Gastrocnemius medialis (tissue), 4 donors: ENCODE data around the gene SH2D5. TPM values are rescaled to one million over a fixed set of nuclear protein-coding genes. Genes with fewer than 3 reads are reported as not detected.

Experiments used
- ATAC-seq, 2 donors: fragments of 150-250 bp; one replicate each; pipeline ENCODE4 v1.9.1; 2016
- DNase-seq, 2 donors: peaks; one replicate each; pipeline ENCODE4 v3.0.0-alpha.2; 2019
- H3K27ac ChIP-seq, 4 donors: fragments of 200-600 bp; sonication (generic); 1 replicate in 1 of 4; 2 replicates in 3 of 4; pipeline ENCODE4 v1.5.1; 2016 to 2018; ENCODE audit warnings: mild to moderate bottlenecking in 2 of 4, moderate library complexity in 1 of 4
- H3K27me3 ChIP-seq, 3 donors: fragments of 200-600 bp; sonication (generic) in 2 of 3; 1 replicate in 1 of 3; 2 replicates in 2 of 3; pipeline versions ENCODE4 v1.5.1 to v1.6.0; 2016 to 2019; ENCODE audit warnings: mild to moderate bottlenecking in 1 of 3, moderate library complexity in 1 of 3
- H3K36me3 ChIP-seq, 2 donors: fragments of 200-600 bp; sonication (generic) in 1 of 2; one replicate each; pipeline ENCODE4 v1.5.1; 2017 to 2018
- H3K4me1 ChIP-seq, 2 donors: fragments of 200-600 bp; sonication (generic) in 1 of 2; one replicate each; pipeline ENCODE4 v1.5.1; 2016 to 2017; ENCODE audit warnings: mild to moderate bottlenecking in 2 of 2
- H3K4me3 ChIP-seq, 4 donors: fragments of 200-600 bp; sonication (generic) in 3 of 4; 1 replicate in 1 of 4; 2 replicates in 3 of 4; pipeline ENCODE4 v1.5.1; 2016 to 2019; ENCODE audit warnings: mild to moderate bottlenecking in 2 of 4
- H3K9me3 ChIP-seq, 3 donors: fragments of 200-600 bp; sonication (generic) in 2 of 3; 1 replicate in 1 of 3; 2 replicates in 2 of 3; pipeline ENCODE4 v1.5.1; 2016 to 2019
- POLR2A ChIP-seq, 2 donors: fragments of 450-650 bp; IDR thresholded peaks; one replicate each; pipeline ENCODE4 v1.6.1; 2017; ENCODE audit warnings: antibody characterized with exemption in 2 of 2, mild to moderate bottlenecking in 2 of 2, moderate library complexity in 2 of 2
- in situ Hi-C, 4 donors: fragments of 200-750 bp; cut with MboI; loops; one replicate each; pipeline versions ENCODE4 v1.15.0 to v1.8.0; 2017; ENCODE audit warnings: low sequenced_read_pairs in 4 of 4
- intact Hi-C: fragments of 100-400 bp; cut with DNase I; formaldehyde crosslinking; loops from one replicate; pipeline ENCODE4 v1.15.1; 2023; ENCODE audit warnings: low total_unique reads
- total RNA-seq, 4 donors: library from RNA; depleted of rRNA; stranded (reverse); fragments of >200 nt; gene quantifications; one replicate each; pipeline versions ENCODE4 v1.1.0 to v1.2.3, GENCODE V29; 2016
- TF ChIP-seq, protein P1 (sequence below), 5 experiments: fragments of 450-650 bp in 3 of 5; fragments of 200-600 bp in 2 of 5; sonication (generic) in 2 of 5; IDR thresholded peaks in 4 of 5; conservative IDR thresholded peaks in 1 of 5; 1 replicate in 4 of 5; 2 replicates in 1 of 5; pipeline ENCODE4 v1.5.1; 2016 to 2019; ENCODE audit warnings: antibody characterized with exemption in 5 of 5, mild to moderate bottlenecking in 3 of 5, moderate library complexity in 3 of 5

SH2D5 gene
- total RNA-seq, 4 donors from 2014 or later = 0.53 TPM; not detected in 3

DNA sequence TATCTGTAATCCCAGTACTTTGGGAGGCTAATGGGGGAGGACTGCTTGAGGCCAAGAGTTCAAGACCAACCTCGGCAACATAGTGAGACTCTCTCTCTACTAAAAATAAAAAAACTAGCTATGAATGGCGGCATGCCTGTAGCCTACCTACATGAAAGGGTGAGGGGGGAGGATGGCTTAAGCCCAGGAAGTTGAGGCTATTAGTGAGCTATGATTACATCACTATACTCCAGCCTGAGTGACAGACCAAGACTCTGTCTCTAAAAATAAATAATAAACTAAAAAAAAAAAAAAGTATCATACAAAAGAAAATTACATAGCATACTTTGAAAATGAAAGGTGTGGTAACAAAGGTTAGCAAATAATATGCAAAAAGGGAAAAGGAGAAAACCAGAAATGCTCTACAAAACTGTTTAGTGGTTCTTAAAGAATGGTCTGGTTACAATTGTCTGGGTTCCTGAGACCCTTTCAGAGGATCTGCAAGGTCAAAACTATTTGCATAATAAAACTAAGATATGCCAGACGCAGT is 19.0 kb upstream of the SH2D5 start:
- no peak for ATAC-seq
- in situ Hi-C loops = loop anchor here in 1 of 4 donors (25.0 kb wide), 1 partner anchor 1589 kb away; no protein-coding TSS in a partner anchor

DNA sequence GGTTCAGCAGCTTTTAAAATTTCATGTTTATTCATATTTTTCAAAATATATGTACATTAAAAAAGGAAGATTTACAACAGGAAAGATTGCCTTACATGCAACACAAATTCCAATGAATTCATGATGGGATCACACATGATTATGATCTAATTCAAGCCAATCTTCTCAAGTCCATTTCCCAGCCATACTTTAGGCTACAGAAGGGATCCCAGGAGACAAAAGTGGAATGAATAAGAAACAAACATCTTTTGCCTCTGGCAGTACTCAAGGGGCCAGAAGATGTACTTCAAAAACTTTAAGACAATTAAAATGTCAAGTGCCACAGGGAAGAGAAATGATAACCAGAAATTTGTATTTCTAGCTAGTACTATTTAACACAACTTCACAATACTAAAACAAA is 10.2 kb upstream of the SH2D5 start:
- Histone ChIP-seq H3K9me3 (no peaks in the 10 kb centered on the region), H3K27ac (no peak overlapping the region), H3K27me3 (no peaks in the 10 kb centered on the region), H3K4me1 (peaks cover 13% of the 10 kb centered on the region in 2 donors), H3K36me3 (peaks cover 11 to 71% of the 10 kb centered on the region in 2 donors), H3K4me3 (no peak overlapping the region)
- in situ Hi-C loops = no loop called here
- TF ChIP-seq POLR2A (IDR thresholded peaks at IDR 0.05) = no peak
- TF ChIP-seq, protein P1, sequence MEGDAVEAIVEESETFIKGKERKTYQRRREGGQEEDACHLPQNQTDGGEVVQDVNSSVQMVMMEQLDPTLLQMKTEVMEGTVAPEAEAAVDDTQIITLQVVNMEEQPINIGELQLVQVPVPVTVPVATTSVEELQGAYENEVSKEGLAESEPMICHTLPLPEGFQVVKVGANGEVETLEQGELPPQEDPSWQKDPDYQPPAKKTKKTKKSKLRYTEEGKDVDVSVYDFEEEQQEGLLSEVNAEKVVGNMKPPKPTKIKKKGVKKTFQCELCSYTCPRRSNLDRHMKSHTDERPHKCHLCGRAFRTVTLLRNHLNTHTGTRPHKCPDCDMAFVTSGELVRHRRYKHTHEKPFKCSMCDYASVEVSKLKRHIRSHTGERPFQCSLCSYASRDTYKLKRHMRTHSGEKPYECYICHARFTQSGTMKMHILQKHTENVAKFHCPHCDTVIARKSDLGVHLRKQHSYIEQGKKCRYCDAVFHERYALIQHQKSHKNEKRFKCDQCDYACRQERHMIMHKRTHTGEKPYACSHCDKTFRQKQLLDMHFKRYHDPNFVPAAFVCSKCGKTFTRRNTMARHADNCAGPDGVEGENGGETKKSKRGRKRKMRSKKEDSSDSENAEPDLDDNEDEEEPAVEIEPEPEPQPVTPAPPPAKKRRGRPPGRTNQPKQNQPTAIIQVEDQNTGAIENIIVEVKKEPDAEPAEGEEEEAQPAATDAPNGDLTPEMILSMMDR (IDR thresholded peaks at IDR 0.05 in 4 of 5, conservative IDR thresholded peaks at IDR 0.05 in 1 of 5) = no peak
- DNase-seq = no peak
- intact Hi-C loops = no loop called here
- ATAC-seq = no peak

More for the DNA sequence above, 19.0 kb upstream of the SH2D5 start:
- no peaks in the 10 kb centered on the region for H3K9me3 ChIP-seq
- no peak for TF ChIP-seq POLR2A (IDR thresholded peaks at IDR 0.05)
- TF ChIP-seq, protein P1 (IDR thresholded peaks at IDR 0.05 in 4 of 5, conservative IDR thresholded peaks at IDR 0.05 in 1 of 5) = no peak
- intact Hi-C loops = no loop called here
- peaks cover 0 to 76% of the 10 kb centered on the region in 2 donors for H3K36me3 ChIP-seq
- H3K27ac ChIP-seq = no peak overlapping the region
- H3K27me3 ChIP-seq = no peaks in the 10 kb centered on the region
- no peak for DNase-seq
- peaks cover 0 to 5% of the 10 kb centered on the region in 2 donors for H3K4me1 ChIP-seq
- no peak overlapping the region for H3K4me3 ChIP-seq

DNA sequence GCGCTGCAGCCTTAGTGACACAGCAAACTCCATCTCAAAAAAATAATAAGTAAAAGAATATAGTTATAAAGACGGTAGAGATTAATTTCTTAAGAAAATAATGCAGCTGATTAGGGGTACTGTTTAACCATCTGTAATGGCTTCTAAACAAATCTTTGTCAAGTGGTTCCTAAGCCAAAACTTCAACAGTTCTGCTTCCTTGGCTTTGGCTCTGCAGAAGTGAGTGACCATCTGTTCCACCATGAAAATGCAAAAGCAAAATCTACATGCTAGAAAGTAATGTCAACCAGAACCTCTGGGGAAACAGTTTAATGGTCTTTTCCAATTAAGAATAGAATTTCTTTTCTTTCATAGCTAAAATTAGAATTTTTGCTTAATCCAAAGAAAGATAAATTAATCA is 8.3 kb upstream of the SH2D5 start:
- DNase-seq (no peak), ATAC-seq (no peak)
- peaks cover 13% of the 10 kb centered on the region in 2 donors for H3K4me1 ChIP-seq
- H3K27me3 ChIP-seq = no peaks in the 10 kb centered on the region
- TF ChIP-seq, protein P1 (IDR thresholded peaks at IDR 0.05 in 4 of 5, conservative IDR thresholded peaks at IDR 0.05 in 1 of 5) = no peak
- no peak overlapping the region for H3K27ac ChIP-seq
- H3K9me3 ChIP-seq = no peaks in the 10 kb centered on the region
- in situ Hi-C loops (no loop called here), intact Hi-C loops (no loop called here)
- peaks cover 10 to 61% of the 10 kb centered on the region in 2 donors for H3K36me3 ChIP-seq
- no peak overlapping the region for H3K4me3 ChIP-seq

DNA sequence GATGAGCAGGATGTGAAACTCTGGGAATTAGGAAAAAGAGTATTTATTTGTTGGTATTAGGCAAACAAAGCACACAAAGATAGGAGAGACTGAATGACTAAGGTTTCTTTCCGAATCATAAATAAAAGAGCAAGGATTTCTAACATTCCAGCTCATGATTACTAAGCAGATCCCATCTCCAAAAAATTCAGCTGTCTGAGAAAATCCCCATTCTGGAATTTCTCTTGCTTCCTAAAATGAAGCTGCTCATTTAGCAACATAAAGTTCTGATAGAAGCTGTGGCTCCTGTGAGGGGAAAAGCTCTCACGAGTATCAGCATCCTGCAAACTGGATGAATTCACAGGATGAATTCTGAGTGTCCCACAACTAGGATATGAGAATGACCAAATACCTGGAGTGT is 6.7 kb upstream of the SH2D5 start:
- Histone ChIP-seq H3K27me3 (no peaks in the 10 kb centered on the region), H3K4me3 (no peak overlapping the region), H3K36me3 (peaks cover 6 to 45% of the 10 kb centered on the region in 2 donors), H3K27ac (no peak overlapping the region), H3K4me1 (peaks cover 13% of the 10 kb centered on the region in 2 donors), H3K9me3 (no peaks in the 10 kb centered on the region)
- intact Hi-C loops (no loop called here), in situ Hi-C loops (no loop called here)
- no peak for DNase-seq
- no peak for ATAC-seq
- TF ChIP-seq, protein P1 (IDR thresholded peaks at IDR 0.05 in 4 of 5, conservative IDR thresholded peaks at IDR 0.05 in 1 of 5) = no peak
- no peak for TF ChIP-seq POLR2A (IDR thresholded peaks at IDR 0.05)
